Suppressor macrophage treated with lipopolysaccharide for 4 hours (primary cell): ENCODE results near the gene TIAL1.
A peak's percentile ranks its signal among the peaks of the same experiment; 100 is the strongest.
"Not testable (repeated sequence)": the region's sequence is repeated elsewhere in the genome, so short reads cannot be mapped to it uniquely, and the experiment has no call there.

ENCODE experiments used
- DNase-seq: peaks from one replicate; pipeline ENCODE4 v3.0.0-alpha.2; 2020

Gene TIAL1

DNA sequence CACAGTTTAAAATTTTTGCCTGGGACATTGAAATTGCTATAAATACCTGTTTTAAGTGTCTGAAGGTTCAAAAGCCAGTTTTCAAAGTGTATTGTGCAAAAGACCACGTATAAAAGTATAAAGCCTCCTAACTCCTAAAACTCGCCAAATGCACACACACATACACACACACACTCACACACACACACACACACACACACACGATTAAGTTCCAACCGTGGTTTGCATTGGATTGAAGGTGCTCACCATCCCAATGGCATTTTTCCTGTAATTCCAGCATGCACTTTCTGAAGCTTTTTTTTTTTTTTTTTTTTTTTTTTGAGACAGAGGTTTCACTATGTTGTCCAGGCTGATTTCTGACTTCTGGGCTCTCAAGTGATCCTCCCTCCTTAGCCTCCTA lies 51.5 kb downstream of the TIAL1 start:
- DNase-seq = no peak

DNA sequence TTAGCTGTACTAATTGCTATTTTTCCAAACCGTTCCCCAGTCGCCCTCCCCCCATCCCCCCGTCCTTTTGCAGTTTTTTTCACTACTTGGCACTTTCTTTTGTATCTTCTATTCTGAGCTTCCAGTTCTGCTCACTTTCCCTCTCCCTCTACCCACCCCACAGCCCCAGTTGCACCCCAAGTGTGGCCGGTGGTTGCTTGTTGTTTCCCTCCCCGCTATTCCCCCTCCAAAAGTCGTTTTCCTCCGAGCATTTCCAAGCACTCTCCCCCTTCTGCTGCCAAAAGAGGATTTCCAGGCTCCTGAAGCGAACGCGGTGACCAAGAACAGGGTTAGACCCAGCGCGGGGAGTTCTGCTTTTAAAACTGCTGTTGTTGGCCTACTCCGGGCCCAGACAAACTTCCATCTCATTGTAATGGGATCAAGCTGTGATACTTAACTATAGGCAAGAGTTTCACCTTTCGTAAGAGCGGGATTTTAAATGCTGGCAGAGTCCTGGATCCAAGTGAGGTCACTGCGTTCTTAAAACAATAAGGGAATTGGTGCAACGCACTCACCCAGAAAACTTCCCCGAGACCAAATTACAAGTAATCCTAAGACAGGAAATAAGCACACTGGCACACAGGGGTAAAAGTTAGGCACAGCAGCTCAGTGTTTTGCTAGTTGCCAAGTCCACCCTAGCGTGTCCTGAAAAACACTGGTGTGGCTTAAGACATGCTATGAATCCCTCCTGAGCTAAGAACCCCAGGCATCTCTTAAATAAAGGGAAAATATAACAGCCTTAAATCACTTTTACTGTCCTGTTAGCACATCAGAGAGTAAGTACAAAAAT lies 52.7 kb downstream of the TIAL1 start:
- no peak for DNase-seq

DNA sequence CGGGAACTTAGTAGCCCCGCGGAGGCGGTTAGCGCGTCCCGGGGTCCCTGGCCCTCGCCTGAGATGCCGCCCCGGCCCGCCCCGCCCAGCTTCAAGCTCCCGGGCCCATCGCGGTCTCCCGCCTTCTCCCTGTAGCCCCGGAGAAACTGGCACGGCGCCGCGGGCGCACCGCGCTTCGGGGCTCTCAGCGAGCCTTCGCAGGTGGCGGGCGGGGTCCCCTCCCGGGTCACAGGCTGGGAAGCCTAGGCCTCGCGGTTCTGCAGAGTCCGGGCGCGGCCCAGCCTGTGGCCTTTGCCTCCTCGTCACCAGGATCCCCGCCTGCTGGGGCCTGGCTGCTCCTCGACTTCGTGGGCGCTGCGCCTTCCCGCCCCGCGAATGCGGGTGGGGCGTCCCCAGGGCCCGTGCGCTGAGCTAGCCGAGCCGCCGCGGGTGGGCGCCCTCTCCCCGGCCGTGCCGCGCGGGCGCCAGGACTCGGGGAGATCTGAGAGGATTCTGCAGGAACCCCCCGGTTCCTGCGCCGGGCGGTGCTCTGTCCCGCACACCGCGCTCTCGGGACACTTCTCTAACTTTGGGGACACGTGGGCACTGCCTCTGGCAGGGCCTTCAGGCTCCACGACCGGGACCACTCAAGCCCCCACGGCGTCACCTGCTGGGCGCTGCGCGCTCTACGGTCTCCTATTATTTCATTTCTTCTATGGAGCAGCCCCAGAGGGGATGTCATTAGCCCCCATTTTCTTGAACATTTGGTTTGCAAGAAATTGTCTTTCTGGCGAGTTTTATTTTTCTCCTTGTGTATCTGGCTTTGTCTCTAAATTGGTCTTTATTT lies 53.6 kb downstream of the TIAL1 start:
- DNase-seq = peak; percentile 43

DNA sequence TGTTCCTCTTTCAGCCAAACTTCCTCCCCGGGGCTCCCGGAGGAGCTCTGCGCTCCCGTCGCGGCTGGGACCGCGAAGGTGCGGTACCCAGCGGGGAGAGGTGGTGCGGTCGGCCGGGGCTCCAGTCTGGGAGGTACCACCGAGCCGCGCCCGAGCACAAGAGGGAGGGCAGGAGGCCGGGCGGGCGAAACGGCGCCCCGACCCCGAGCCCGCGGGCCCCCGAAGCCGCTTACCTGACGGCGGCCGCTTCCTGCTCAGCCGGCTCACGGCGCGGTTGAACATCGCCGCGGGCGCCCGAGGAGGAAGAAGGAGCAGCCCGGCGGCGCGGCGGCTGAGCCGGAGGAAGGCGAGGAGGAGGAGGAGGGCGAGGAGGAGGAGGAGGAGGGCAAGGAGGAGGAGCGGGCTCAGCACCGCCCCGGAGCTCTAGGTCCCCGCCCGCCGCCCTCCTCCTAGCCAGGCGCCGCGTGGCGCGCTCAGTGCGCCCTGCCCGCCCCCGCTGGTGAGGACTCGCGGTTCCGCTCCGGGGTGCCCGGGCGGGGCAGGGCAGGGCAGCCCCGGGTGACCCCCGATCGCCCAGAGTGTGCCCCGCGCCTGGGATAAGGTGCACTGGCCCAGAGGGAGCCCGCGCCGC lies 54.3 kb downstream of the TIAL1 start, which contains the start of gene RGS10:
RGS10 (minus strand) TSS at position 363 of the 631 bp plus-strand sequence; CDS start at position 282, 81 bp downstream.
- peak; percentile 89 for DNase-seq

DNA sequence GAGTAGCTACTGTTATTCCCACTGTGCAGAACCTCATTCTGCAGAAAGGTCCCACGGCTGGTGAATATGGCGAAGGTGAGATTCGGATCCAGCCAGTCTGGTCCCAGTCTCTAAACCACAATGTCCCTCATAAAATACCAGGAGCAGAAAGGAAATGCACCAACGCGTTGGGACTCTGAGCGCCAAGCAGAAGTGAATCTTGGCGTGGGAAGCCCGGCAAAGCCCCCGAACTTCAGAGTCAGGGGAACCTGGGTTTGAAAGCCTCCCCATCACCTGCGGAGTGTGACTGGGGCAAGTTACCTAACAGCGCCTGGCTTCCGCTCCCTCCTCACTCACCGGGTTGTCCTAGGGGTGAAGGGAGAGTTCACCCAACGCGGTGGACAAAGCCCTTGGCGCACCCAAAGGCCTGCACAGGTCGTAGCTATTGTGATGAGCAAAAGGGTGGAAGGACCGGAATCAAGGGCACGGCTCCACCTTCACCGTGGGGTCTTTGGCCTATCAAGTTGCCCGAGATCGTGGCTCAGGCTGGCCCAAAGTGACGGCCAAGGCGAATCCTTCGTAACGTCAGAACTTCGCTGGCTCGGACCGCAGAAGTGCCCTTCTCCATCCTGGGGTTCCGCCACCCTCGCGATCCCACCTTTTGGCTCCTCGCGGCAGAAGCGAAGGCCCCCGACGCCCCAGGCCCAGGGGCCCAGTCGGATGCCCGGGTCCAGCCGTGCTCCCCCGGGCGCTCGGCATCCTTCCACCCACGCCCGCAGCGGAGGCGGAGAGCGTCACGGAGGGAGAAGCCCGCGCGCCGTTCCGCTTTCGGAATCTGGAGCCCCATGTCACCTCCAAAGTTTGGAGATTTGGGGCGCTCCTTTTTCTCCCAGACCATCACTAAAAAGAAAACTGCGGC lies 55.1 kb downstream of the TIAL1 start:
- peak; percentile 84 for DNase-seq

DNA sequence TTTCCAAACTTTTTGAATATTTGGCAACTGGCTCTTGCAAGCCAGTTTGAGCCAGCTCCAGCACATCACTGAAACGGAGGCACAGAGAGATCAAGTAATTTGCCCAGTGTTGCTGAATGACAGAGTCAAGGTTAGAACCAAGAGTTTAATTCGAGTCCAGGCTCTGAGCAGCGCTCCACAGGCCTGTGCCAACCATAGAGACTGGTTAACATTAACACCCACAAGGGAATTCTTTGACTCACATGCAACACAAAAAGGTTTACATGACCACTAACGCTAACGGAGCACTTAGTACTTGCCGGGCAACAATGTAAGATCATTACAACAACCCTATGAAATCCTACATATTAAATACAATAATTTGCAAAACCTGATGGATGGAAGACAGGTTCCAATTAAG lies 55.7 kb downstream of the TIAL1 start:
- DNase-seq = no peak

DNA sequence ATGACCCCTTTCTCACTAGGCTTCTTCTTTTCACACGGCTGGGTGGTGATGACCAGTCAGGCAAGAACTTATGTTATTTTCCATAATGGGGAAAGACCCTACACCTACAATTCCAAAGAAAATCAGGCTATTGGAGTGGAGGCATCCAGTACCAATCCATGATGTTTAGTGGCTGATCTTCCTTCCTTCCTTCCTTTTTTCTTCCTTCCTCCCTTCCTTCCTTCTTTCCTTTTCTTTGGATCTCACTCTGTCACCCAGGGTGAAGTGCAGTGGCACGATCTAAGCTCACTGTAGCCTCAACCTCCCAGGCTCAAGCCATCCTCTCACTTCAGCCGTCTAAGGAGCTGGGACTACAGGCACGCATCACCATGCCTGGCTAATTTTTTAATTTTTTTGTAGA lies 56.7 kb downstream of the TIAL1 start:
- DNase-seq = no peak

DNA sequence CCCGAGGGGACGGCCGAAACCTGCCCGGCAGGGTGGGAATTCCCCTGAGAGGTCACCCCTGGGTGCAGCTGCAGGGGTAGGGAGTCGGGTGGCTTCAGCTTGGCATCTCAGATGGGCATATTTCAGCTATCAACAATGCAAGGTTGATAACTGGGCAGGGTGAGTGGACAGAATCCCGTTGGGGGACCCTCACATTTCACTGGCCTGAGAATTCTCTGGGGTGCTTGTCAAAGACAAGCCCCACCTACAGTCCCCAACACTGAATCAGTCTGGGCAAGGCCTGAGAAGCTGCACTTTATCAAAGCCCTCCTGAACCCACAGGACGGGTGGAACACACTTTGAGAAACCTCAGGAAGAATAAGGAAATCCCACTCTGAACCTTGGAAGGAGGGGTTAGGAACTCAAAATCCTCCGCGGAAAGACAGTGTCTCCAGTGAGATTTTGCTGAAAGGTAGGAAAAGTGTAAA lies 57.4 kb downstream of the TIAL1 start:
- no peak for DNase-seq

DNA sequence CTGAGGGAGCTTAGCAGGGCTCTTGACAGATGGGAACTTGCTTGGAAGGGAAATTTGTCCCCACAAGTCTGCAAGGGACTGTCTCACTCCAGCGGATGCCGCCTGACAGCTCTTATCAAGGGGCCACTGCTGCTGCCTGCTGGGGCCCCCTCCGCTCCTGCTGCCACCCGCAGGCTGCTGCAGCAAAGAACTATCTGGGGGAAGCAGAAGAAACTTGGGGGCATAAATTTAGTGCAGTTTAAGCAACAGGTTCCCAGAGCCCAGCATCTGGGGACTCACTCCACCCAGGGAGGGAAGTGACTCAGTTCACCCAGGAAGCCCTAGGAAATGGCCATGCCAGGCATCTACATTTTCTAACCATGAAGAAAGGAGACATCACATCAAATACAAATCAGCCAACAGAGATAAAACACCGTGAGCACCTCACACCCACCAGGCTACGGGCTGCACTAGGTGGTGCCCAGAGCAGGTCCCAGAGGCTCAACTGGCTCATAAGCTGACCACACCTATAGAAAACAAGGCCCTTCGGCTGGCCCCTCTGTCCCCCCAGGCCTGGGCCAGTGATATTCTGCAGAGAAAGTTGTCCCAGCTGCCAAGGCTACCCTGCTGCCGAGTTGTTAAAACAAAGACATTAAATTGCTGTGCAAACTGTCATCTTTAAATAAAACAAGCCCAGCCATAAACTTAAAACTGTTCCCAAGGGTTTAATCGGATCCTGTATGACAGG lies 58.0 kb downstream of the TIAL1 start:
- DNase-seq = peak; percentile 24

DNA sequence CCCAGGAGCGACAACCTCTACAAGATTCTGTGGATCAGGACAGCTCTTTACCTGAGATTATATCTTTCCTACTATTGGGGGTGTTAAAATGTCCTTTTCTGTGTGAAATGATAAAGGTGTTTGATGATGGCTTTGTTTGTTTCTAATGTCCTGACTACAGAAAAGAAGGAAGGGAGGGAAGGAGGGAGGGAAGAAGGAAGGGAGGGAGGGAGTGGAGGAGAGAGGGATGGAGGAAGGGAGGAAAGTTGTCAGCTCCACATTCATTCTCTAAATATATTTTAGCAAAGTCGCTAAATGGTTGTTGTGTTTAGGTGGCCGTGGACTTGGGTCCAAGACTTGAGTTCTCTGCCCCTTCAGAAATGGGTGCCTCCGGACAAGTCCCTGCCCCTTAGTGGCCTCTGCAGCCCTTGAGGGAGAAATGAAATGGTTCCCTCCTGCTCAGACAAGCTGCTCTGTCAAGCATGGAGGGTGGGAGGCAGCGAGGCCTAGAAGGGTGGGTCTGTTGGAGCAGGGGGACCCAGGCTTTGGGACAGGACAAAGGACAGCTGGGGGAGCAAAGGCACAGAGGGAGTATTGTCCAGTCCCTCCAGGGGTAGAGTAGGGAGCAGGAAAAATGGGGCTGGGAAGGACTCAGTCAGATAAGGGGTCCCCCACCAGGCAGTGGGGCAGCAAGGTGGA lies 58.7 kb downstream of the TIAL1 start:
- DNase-seq = no peak

DNA sequence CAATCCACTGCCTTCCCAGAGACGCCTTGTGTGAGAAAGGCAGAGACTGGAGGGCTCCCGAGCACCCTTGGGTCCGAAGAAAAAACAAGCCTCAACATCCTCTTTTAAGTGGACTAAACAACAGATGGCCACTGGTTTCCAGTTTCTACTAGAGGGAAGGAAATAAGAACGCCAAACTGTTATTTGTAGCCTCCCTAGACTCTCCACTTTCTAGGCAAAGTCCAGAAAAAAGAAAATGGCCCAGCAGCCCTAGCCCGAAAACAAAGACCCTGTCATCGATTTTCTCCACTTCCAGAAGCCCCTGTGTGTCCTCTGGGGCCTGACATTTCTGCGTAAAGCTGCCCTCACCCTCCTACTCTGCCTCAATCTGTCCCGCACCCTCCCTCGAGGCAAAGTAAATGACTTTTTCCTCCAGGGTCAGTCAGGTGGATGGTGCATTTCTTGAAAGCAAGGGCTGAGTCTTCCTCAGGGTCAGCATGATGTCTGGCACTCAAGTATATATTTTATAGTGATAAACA lies 60.2 kb downstream of the TIAL1 start:
- no peak for DNase-seq

DNA sequence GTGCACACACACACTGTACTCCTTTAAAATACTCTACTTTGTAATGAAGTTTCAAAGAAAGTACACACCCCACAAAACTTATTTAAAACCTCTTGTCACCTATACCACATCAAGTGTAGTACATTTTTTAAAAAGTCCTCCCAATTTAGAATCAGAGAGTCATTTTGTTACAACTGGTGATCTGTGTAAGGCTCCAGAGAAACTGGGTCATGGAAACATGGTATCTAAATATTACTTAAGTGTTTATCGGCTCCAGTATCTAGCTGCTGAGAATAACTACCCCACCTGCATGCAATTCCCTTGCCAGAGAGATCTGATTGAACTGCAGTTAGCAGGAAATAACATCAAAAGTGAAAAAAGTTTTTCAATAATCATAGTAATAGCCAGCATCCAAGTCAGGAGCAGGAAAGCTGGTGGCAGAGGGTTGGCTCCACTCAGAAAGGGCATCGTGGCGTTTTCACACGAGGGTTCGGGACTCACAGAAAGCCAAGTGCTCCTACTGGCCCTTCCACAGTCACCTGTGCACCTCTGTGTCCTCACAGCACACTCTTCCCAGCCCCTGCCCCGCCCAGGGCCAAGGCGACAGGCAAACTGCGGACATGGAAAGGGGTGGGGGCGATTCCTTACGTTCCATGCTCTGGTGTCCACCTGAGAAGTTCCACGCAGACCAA lies 60.8 kb downstream of the TIAL1 start:
- DNase-seq = no peak

DNA sequence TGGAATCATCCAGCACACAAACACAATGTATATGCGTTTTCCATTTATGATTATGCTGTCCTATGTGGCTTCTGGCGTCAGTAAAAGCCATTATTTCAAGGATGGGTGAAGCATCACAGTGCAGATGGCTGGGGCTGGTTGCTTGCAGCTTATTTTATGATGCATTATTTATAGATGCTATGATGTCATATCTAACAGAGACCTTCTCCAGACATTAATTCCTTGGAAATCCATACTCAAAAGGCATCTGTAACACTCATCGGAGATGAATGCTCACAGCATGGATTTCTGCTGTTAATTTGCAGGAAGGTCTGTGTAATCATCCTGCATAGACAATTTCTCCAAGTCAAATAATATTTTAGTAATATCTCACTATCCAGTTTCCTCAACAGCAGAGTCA lies 61.5 kb downstream of the TIAL1 start:
- no peak for DNase-seq

DNA sequence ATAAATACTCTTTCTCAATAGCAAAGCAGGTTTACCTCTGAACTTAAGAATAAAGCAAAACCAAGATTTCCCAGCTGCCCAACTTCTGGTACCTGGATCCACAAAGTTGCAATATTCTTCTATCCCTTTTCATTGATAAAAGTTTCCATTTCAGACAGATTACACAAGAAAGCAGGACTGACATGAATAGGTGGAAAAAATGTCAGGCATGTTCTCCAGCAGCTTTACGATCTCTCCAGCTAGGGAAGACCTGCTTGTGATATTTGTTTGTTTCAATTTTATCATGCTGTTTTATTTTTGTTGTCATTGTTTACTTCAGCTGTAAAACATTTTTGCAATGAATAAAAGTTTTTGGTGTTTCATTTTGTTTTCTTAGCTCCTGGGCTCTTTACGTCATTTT lies 63.3 kb downstream of the TIAL1 start:
- DNase-seq = no peak

DNA sequence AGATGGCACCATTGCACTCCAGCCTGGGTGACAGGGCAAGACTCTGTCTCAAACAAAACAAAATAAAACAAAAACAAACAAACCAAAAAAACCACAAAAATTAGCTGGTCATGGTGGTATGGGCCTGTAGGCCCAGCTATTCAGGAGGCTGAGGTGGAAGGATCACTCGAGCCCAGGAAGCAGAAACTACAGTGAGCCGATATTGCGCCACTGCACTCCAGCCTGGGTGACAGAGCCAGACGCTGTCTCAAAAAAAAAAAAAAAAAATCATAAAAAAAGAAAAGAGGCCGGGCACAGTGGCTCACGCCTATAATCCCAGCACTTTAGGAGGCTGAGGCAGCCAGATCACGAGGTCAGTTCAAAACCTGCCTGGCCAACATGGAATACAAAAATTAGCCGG lies 64.0 kb downstream of the TIAL1 start:
- DNase-seq = peak; percentile 47

DNA sequence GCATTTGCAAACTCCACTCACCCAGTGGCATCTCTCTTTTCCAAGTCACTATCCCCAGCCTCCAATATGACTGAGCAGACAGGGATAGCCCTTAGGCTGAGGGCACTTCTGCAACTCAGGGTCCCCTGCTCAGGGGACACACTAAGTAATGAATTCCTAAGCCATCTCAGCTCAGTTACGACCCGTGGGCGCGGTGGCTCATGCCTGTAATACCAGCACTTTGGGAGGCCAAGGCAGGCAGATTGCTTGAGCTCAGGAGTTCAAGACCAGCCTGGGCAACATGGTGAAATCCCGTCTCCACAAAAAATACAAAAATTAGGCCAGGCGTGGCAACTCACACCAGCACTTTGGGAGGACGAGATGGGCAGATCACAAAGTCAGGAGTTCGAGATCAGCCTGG lies 64.5 kb downstream of the TIAL1 start:
- not testable (repeated sequence) for DNase-seq

DNA sequence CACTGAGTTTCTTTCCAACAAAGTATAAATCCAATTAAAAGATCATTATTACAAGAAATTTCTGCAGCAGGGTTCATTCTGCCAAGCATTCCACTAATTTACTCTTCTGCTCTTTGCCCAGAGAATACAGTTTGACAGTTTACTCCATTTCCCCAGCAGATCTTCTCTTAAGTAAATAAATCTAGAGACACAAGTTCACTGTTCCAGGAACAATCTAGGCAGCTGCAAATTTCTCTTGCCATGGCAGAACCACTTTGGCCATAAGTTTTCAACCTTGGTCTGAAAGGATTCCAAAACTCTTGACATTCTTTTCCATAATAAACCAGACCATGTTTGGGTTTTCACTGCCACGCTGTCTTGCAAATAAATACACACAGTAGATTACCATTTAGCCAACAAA lies 65.7 kb downstream of the TIAL1 start:
- no peak for DNase-seq

DNA sequence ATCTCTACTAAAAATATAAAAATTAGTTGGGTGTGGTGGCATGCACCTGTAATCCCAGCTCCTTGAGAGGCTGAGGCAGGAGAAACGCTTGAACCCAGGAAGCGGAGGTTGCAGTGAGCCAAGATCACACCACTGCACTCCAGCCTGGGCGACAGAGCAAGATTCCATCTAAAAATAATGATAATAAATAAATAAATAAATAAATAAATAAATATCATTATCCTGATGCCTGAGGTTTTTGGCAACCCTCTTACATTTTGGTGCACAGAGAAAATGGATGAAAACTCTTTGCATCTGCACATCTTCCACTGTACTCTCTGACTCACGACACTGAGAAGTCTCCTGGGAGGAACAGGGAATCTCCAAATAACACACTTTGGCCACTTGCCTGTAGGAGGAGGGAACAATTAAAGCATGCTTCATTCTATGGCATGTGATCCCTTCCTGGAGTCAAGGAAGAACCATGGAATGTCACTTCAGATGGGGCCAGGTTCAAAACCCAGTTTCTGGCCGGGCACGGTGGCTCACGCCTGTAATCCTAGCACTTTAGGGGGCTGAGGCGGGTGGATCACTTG lies 68.0 kb downstream of the TIAL1 start:
- peak; percentile 37 for DNase-seq

DNA sequence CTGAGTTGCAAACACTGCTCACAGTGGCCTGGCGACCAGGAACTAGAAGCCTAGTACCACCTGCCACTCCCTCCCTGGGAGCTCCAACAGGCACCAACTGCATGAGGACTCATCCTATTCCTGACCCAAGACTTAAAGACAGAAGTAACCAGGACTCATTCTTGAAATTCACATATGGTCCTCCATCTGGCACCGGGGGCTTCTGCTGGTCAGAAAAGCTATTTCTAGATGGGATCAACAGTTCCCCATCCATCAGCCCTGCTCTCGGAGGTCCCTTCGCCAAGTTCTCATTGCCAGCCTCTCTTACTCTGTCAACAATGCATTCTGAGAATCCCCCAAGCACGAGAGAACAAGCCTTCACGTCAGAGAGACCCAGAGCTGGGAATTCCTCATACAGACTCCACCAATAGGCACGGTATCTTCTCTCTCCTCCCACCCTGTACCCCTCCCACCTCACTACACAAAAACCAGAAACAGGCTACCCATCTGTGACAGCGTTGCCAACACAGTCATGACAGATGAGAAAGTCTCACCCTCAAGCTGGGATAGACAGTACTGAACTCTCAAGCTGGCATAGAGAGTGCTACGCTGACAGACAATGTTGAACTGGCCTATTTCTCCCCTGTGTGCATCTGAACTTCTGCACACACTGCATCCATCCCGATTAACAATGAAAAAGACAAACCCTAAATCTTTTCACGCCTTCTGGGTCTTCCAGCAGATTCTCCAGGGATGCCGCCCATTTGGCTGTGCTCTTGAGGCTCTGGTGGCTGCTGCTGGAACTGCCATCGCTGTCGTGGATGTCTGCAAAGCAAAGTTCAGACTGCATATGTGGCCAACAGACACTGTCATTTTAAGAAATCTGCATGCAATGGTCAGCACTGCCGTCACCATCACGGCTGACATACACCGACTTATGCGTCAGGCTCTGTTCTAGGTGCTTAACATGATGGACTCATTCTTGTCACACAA lies 69.9 kb downstream of the TIAL1 start:
- no peak for DNase-seq
